A673 (cell line): ENCODE data around the gene IL1RL1. TPM values are rescaled to one million over a fixed set of nuclear protein-coding genes. Genes with fewer than 3 reads are reported as not detected.

ENCODE experiments used
- BruUV-seq: library from RNA; stranded (reverse); fragments of 400-500 nt; replicated peaks from 2 replicates; lab custom pipeline; 2021; lab: Mats Ljungman, UMichigan
- CTCF ChIA-PET: fragments of 300-600 bp; sonication (Branson Sonifier 250); formaldehyde crosslinking; loops from one replicate; lab custom pipeline; 2022; ENCODE audit warnings: antibody characterized with exemption; lab: Charles Lee
- POLR2A ChIA-PET: fragments of 300-600 bp; sonication (Branson Sonifier 250); formaldehyde crosslinking; loops from one replicate; lab custom pipeline; 2022; ENCODE audit warnings: antibody characterized with exemption; ENCODE audit not compliant: low non-redundant PET; lab: Charles Lee
- DNase-seq: peaks from one replicate; pipeline ENCODE4 v3.0.0-alpha.2; 2015; ENCODE audit warnings: low spot score
- H3K27ac ChIP-seq: fragments of 200-600 bp; sonication (generic); 2 replicates; pipeline ENCODE4 v1.5.1; 2016; ENCODE audit warnings: mixed run types, low read depth, mild to moderate bottlenecking, mixed read lengths, antibody characterized with exemption, low read length; ENCODE audit not compliant: poor library complexity, severe bottlenecking
- H3K27me3 ChIP-seq: fragments of 200-600 bp; sonication (generic); replicated peaks from 2 replicates; pipeline ENCODE4 v1.6.1; 2017; ENCODE audit warnings: mixed run types, low read depth, mild to moderate bottlenecking, mixed read lengths, antibody characterized with exemption, low read length; ENCODE audit not compliant: insufficient read depth, poor library complexity
- H3K36me3 ChIP-seq: fragments of 200-600 bp; sonication (generic); 2 replicates; pipeline ENCODE4 v1.6.1; 2016; ENCODE audit warnings: mixed run types, mild to moderate bottlenecking, mixed read lengths, antibody characterized with exemption, low read length; ENCODE audit not compliant: insufficient read depth, poor library complexity, severe bottlenecking
- H3K4me1 ChIP-seq: fragments of 200-600 bp; sonication (generic); 2 replicates; pipeline ENCODE4 v1.6.1; 2017; ENCODE audit warnings: mixed run types, mild to moderate bottlenecking, mixed read lengths, antibody characterized with exemption, low read length; ENCODE audit not compliant: insufficient read depth, poor library complexity, severe bottlenecking
- H3K4me3 ChIP-seq: fragments of 200-600 bp; sonication (generic); 2 replicates; pipeline ENCODE4 v1.5.1; 2016; ENCODE audit warnings: low read depth, mixed run types, mild to moderate bottlenecking, mixed read lengths, low read length; ENCODE audit not compliant: poor library complexity, severe bottlenecking
- H3K9me3 ChIP-seq: fragments of 200-600 bp; sonication (generic); 2 replicates; pipeline ENCODE4 v1.6.1; 2016; ENCODE audit warnings: mixed run types, low read depth, mild to moderate bottlenecking, mixed read lengths, antibody characterized with exemption, low read length; ENCODE audit not compliant: poor library complexity, severe bottlenecking
- EZH2 ChIP-seq: fragments of 200-600 bp; sonication (generic); IDR thresholded peaks from 2 replicates; pipeline ENCODE4 v1.6.1; 2017; ENCODE audit warnings: borderline replicate concordance, low read depth, mild to moderate bottlenecking, mixed read lengths, antibody characterized with exemption, low read length; ENCODE audit not compliant: poor library complexity, severe bottlenecking
- intact Hi-C: fragments of 100-400 bp; cut with micrococcal nuclease; formaldehyde crosslinking; loops from one replicate; pipeline ENCODE4 v1.10.0; 2022; ENCODE audit not compliant: unreplicated experiment
- total RNA-seq: library from RNA; stranded (reverse); gene quantifications from 2 replicates; pipeline ENCODE4 v1.2.3, GENCODE V29; 2021
- TF ChIP-seq, protein P1 (sequence below): fragments of 300-800, 200-600 bp; sonication (generic); conservative IDR thresholded peaks from 2 replicates; pipeline ENCODE4 v1.5.1; 2017; ENCODE audit warnings: low read depth, mild to moderate bottlenecking, antibody characterized with exemption, low read length, moderate library complexity, mixed read lengths

Gene IL1RL1
- total RNA-seq, 1 experiment from 2014 or later = not detected

- Histone ChIP-seq H3K36me3 (no peaks in the 10 kb centered on the region), H3K4me1 (no peaks in the 10 kb centered on the region), H3K27ac (no peak overlapping the region), H3K4me3 (no peak overlapping the region), H3K27me3 (no peaks in the 10 kb centered on the region), H3K9me3 (peaks cover 6% of the 10 kb centered on the region)
- DNase-seq = no peak
- TF ChIP-seq, protein P1, sequence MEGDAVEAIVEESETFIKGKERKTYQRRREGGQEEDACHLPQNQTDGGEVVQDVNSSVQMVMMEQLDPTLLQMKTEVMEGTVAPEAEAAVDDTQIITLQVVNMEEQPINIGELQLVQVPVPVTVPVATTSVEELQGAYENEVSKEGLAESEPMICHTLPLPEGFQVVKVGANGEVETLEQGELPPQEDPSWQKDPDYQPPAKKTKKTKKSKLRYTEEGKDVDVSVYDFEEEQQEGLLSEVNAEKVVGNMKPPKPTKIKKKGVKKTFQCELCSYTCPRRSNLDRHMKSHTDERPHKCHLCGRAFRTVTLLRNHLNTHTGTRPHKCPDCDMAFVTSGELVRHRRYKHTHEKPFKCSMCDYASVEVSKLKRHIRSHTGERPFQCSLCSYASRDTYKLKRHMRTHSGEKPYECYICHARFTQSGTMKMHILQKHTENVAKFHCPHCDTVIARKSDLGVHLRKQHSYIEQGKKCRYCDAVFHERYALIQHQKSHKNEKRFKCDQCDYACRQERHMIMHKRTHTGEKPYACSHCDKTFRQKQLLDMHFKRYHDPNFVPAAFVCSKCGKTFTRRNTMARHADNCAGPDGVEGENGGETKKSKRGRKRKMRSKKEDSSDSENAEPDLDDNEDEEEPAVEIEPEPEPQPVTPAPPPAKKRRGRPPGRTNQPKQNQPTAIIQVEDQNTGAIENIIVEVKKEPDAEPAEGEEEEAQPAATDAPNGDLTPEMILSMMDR = no peak
- TF ChIP-seq EZH2 = no peak
- intact Hi-C loops = no loop called here
- POLR2A ChIA-PET = no interaction called here
- CTCF ChIA-PET = no interaction called here
- BruUV-seq = no TSS peak
These were observed 72.4 kb downstream of the IL1RL1 start for GRCh38 chr2:102383722-102384121.

GRCh38 chr2:102385522-102385921, 74.2 kb downstream of the IL1RL1 start:
- BruUV-seq = no TSS peak
- TF ChIP-seq EZH2 = no peak
- TF ChIP-seq, protein P1 = no peak
- Histone ChIP-seq H3K27ac (no peak overlapping the region), H3K4me1 (no peaks in the 10 kb centered on the region), H3K27me3 (no peaks in the 10 kb centered on the region), H3K36me3 (no peaks in the 10 kb centered on the region), H3K4me3 (no peak overlapping the region), H3K9me3 (peaks cover 6% of the 10 kb centered on the region)
- DNase-seq = no peak
- POLR2A ChIA-PET = no interaction called here
- intact Hi-C loops = no loop called here
- CTCF ChIA-PET = no interaction called here

DNA sequence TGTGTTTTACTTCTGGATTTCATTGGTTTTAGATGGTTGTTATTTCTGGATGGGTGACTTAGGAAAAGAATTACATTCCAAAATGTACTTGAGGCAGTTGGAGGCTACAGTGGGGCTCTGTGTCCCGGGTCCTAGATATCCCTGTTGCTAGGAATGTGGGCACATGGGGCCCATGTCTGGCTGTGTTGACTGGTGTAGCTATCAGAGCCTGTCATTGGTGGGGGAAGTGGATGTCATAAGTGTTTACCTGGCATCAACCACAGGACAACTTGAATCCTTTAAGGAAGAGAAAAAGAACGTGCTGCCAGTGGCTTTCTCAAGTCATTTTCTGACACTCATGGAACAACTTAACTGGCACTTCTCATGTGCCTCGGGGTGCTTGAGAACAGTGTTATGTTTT, 74.6 kb downstream of the IL1RL1 start:
- Histone ChIP-seq H3K27me3 (no peaks in the 10 kb centered on the region), H3K9me3 (peaks cover 6% of the 10 kb centered on the region), H3K27ac (no peak overlapping the region), H3K4me3 (no peak overlapping the region), H3K36me3 (no peaks in the 10 kb centered on the region), H3K4me1 (no peaks in the 10 kb centered on the region)
- TF ChIP-seq, protein P1 = no peak
- TF ChIP-seq EZH2 = no peak
- CTCF ChIA-PET = no interaction called here
- intact Hi-C loops = no loop called here
- no TSS peak for BruUV-seq
- POLR2A ChIA-PET = no interaction called here
- DNase-seq = no peak
